IMR-90 (cell line): ENCODE data around the gene TXLNA. TPM values are rescaled to one million over a fixed set of nuclear protein-coding genes. Genes with fewer than 3 reads are reported as not detected.

Experiments
- ATAC-seq: fragments of 200-7000 bp; cut with Tn5 transposase; 2 replicates; pipeline ENCODE4 v1.9.1; 2020; ENCODE audit warnings: low read depth, mild to moderate bottlenecking, moderate library complexity
- BruUV-seq: library from RNA; stranded (reverse); fragments of 400-500 nt; replicated peaks from 2 replicates; lab custom pipeline; 2021; lab: Mats Ljungman, UMichigan
- CTCF ChIA-PET: fragments of 300-600 bp; formaldehyde crosslinking; extraction: SDS; loops from one replicate; lab custom pipeline; 2021; ENCODE audit warnings: antibody characterized with exemption; lab: Yijun Ruan, JAX
- POLR2A ChIA-PET: fragments of 300-600 bp; sonication (Branson Sonifier 250); formaldehyde crosslinking; loops from one replicate; lab custom pipeline; 2022; ENCODE audit warnings: antibody characterized with exemption; ENCODE audit not compliant: unreplicated experiment; lab: Charles Lee
- DNase-seq: peaks from one replicate; pipeline ENCODE4 v3.0.0; 2013
- H2AFZ ChIP-seq: replicated peaks from 2 replicates; pipeline ENCODE3; 2013; ENCODE audit warnings: low read length, mild to moderate bottlenecking; ENCODE audit not compliant: poor library complexity
- H2AK5ac ChIP-seq: 2 replicates; pipeline ENCODE4 v1.6.1; 2013; ENCODE audit warnings: low read depth, low read length, inconsistent platforms
- H2AK9ac ChIP-seq: replicated peaks from 2 replicates; pipeline ENCODE3; 2013; ENCODE audit warnings: mild to moderate bottlenecking, low read depth, low read length, moderate library complexity; ENCODE audit not compliant: poor library complexity
- H2BK120ac ChIP-seq: 2 replicates; pipeline ENCODE4 v1.6.1; 2013; ENCODE audit warnings: low read depth, low read length, inconsistent platforms
- H2BK15ac ChIP-seq: 3 replicates; pipeline ENCODE4 v1.6.1; 2013; ENCODE audit warnings: low read depth, low read length, inconsistent platforms
- H2BK20ac ChIP-seq: 2 replicates; pipeline ENCODE4 v1.6.1; 2013; ENCODE audit warnings: low read depth, mild to moderate bottlenecking, inconsistent platforms, low read length, moderate library complexity
- H2BK5ac ChIP-seq: 2 replicates; pipeline ENCODE4 v1.6.1; 2013; ENCODE audit warnings: mild to moderate bottlenecking, low read depth, low read length, inconsistent platforms; ENCODE audit not compliant: poor library complexity, severe bottlenecking
- H3K14ac ChIP-seq: replicated peaks from 2 replicates; pipeline ENCODE4 v1.6.1; 2013; ENCODE audit warnings: low read depth, low read length, inconsistent platforms
- H3K18ac ChIP-seq: 2 replicates; pipeline ENCODE4 v1.6.1; 2013; ENCODE audit warnings: low read depth, low read length, control low read depth
- H3K23ac ChIP-seq: 2 replicates; pipeline ENCODE4 v1.6.1; 2013; ENCODE audit warnings: low read depth, low read length, inconsistent platforms
- H3K27ac ChIP-seq: 2 replicates; pipeline ENCODE4 v1.5.1; 2013; ENCODE audit warnings: mild to moderate bottlenecking, control low read depth, low read length; ENCODE audit not compliant: insufficient read depth
- H3K27me3 ChIP-seq: 2 replicates; pipeline ENCODE4 v1.6.1; 2013; ENCODE audit warnings: low read length; ENCODE audit not compliant: control insufficient read depth, insufficient read depth
- H3K36me3 ChIP-seq: 2 replicates; pipeline ENCODE4 v1.6.1; 2013; ENCODE audit warnings: low read length, mixed read lengths; ENCODE audit not compliant: control insufficient read depth, insufficient read depth
- H3K4ac ChIP-seq: 2 replicates; pipeline ENCODE4 v1.6.1; 2013; ENCODE audit warnings: low read depth, low read length, inconsistent platforms
- H3K4me1 ChIP-seq: 2 replicates; pipeline ENCODE4 v1.6.1; 2013; ENCODE audit warnings: low read length, mixed read lengths; ENCODE audit not compliant: control insufficient read depth, insufficient read depth
- H3K4me2 ChIP-seq: 2 replicates; pipeline ENCODE4 v1.6.1; 2013; ENCODE audit warnings: low read depth, mild to moderate bottlenecking, control low read depth, low read length, moderate library complexity
- H3K4me3 ChIP-seq: 2 replicates; pipeline ENCODE4 v1.5.1; 2013; ENCODE audit warnings: low read depth, mild to moderate bottlenecking, control low read depth, low read length, moderate library complexity; ENCODE audit not compliant: insufficient read depth
- H3K56ac ChIP-seq: 2 replicates; pipeline ENCODE4 v1.6.1; 2013; ENCODE audit warnings: low read length, inconsistent platforms; ENCODE audit not compliant: insufficient read depth; ENCODE audit errors: extremely low read depth
- H3K79me1 ChIP-seq, 2 experiments: 2 replicates each; pipeline ENCODE4 v1.6.1; 2013; ENCODE audit warnings: low read length in 2 of 2, inconsistent platforms in 1 of 2, low read depth in 1 of 2
- H3K9ac ChIP-seq: 2 replicates; pipeline ENCODE4 v1.6.1; 2013; ENCODE audit warnings: low read depth, low read length, control low read depth
- H3K9me1 ChIP-seq: 2 replicates; pipeline ENCODE4 v1.6.1; 2013; ENCODE audit warnings: low read length, inconsistent platforms; ENCODE audit not compliant: insufficient read depth
- H3K9me3 ChIP-seq: 2 replicates; pipeline ENCODE4 v1.6.1; 2013; ENCODE audit warnings: low read length; ENCODE audit not compliant: control insufficient read depth, insufficient read depth
- H4K20me1 ChIP-seq: 2 replicates; pipeline ENCODE4 v1.6.1; 2013; ENCODE audit warnings: low read length, inconsistent platforms; ENCODE audit not compliant: insufficient read depth
- H4K5ac ChIP-seq: 2 replicates; pipeline ENCODE4 v1.6.1; 2013; ENCODE audit warnings: mild to moderate bottlenecking, low read depth, low read length, control low read depth
- H4K8ac ChIP-seq, 2 experiments: 2 replicates each; pipeline ENCODE4 v1.6.1; 2013; ENCODE audit warnings: low read depth in 2 of 2, low read length in 2 of 2, control low read depth in 1 of 2, inconsistent platforms in 1 of 2
- H4K91ac ChIP-seq: 2 replicates; pipeline ENCODE4 v1.6.1; 2013; ENCODE audit warnings: low read depth, low read length, inconsistent platforms; ENCODE audit not compliant: insufficient read depth
- BHLHE40 ChIP-seq: fragments of 150-350 bp; IDR thresholded peaks from 2 replicates; pipeline ENCODE4 v1.6.1; 2016; ENCODE audit warnings: mild to moderate bottlenecking, low read depth, low read length
- CEBPB ChIP-seq: IDR thresholded peaks from 2 replicates; pipeline ENCODE4 v1.6.1; 2012; ENCODE audit warnings: low read depth, low read length, improper control_type of control experiment
- CHD1 ChIP-seq: IDR thresholded peaks from 2 replicates; pipeline ENCODE4 v1.6.1; 2012; ENCODE audit warnings: low read depth, low read length, improper control_type of control experiment
- FOS ChIP-seq: fragments of 150-350 bp; IDR thresholded peaks from 2 replicates; pipeline ENCODE4 v1.6.1; 2016; ENCODE audit warnings: low read depth, low read length
- MAFK ChIP-seq: IDR thresholded peaks from 2 replicates; pipeline ENCODE4 v1.6.1; 2012; ENCODE audit warnings: low read depth, low read length, improper control_type of control experiment
- MAZ ChIP-seq: IDR thresholded peaks from 2 replicates; pipeline ENCODE4 v1.6.1; 2012; ENCODE audit warnings: low read depth, mild to moderate bottlenecking, low read length, improper control_type of control experiment, moderate library complexity, borderline replicate concordance
- MXI1 ChIP-seq: IDR thresholded peaks from 2 replicates; pipeline ENCODE4 v1.6.1; 2012; ENCODE audit warnings: low read depth, mild to moderate bottlenecking, low read length, moderate library complexity, borderline replicate concordance
- NFE2L2 ChIP-seq: fragments of 150-350 bp; IDR thresholded peaks from 2 replicates; pipeline ENCODE4 v1.6.1; 2016; ENCODE audit warnings: low read depth, mild to moderate bottlenecking, low read length
- POLR2A ChIP-seq: IDR thresholded peaks from 2 replicates; pipeline ENCODE4 v1.6.1; 2012; ENCODE audit warnings: mild to moderate bottlenecking, low read depth, low read length
- RAD21 ChIP-seq: IDR thresholded peaks from 2 replicates; pipeline ENCODE4 v1.6.1; 2012; ENCODE audit warnings: low read length, improper control_type of control experiment
- SMC3 ChIP-seq: fragments of 150-350 bp; IDR thresholded peaks from 2 replicates; pipeline ENCODE4 v1.6.1; 2016; ENCODE audit warnings: low read depth, mild to moderate bottlenecking, antibody characterized with exemption, low read length, moderate library complexity
- WGBS, 2 experiments: methylation state at CpG; one replicate each; pipeline versions ENCODE4 v1.1.5 to v1.1.7; 2013; ENCODE audit warnings: missing lambda C conversion rate in 2 of 2; ENCODE audit not compliant: insufficient read length in 1 of 2; ENCODE audit errors: extremely low coverage in 2 of 2; 5-methylcytosine and 5-hydroxymethylcytosine counted together
- dilution Hi-C: fragments of 300-500 bp; cut with HindIII; formaldehyde crosslinking; loops from one replicate; pipeline ENCODE4 v1.14.3; 2018; ENCODE audit warnings: low sequenced_read_pairs; ENCODE audit not compliant: unreplicated experiment
- in situ Hi-C: fragments of 300-500 bp; cut with MboI; formaldehyde crosslinking; loops from 3 replicates; pipeline ENCODE4 v1.14.3; 2019; ENCODE audit warnings: low sequenced_read_pairs, inconsistent platforms, mixed read lengths
- intact Hi-C: fragments of 100-400 bp; cut with micrococcal nuclease; formaldehyde crosslinking; loops from 2 replicates; pipeline ENCODE4 v1.10.0; 2022
- polyA plus RNA-seq, 3 experiments: library from polyadenylated mRNA; depleted of rRNA; stranded (reverse); fragments of >200 nt; gene quantifications; 2 replicates each; pipeline ENCODE4 v1.2.3, GENCODE V29; 2012; ENCODE audit warnings: low replicate concordance in 1 of 3
- total RNA-seq: library from RNA; depleted of rRNA; stranded (reverse); fragments of >200 nt; gene quantifications from 2 replicates; pipeline ENCODE4 v1.2.3, GENCODE V29; 2012
- TF ChIP-seq, protein P1 (sequence below): fragments of 150-350 bp; IDR thresholded peaks from 2 replicates; pipeline ENCODE4 v1.6.1; 2017; ENCODE audit warnings: mild to moderate bottlenecking, antibody characterized with exemption, low read length, low read depth
- TF ChIP-seq, protein P2 (sequence below): conservative IDR thresholded peaks from 2 replicates; pipeline ENCODE4 v1.5.1; 2012; ENCODE audit warnings: mild to moderate bottlenecking, low read depth, low read length, improper control_type of control experiment

TXLNA gene
- total and polyA plus RNA-seq, 2 of the 4 experiments (the other 2 are of a cell fraction), result 47.6 to 102 TPM

DNA sequence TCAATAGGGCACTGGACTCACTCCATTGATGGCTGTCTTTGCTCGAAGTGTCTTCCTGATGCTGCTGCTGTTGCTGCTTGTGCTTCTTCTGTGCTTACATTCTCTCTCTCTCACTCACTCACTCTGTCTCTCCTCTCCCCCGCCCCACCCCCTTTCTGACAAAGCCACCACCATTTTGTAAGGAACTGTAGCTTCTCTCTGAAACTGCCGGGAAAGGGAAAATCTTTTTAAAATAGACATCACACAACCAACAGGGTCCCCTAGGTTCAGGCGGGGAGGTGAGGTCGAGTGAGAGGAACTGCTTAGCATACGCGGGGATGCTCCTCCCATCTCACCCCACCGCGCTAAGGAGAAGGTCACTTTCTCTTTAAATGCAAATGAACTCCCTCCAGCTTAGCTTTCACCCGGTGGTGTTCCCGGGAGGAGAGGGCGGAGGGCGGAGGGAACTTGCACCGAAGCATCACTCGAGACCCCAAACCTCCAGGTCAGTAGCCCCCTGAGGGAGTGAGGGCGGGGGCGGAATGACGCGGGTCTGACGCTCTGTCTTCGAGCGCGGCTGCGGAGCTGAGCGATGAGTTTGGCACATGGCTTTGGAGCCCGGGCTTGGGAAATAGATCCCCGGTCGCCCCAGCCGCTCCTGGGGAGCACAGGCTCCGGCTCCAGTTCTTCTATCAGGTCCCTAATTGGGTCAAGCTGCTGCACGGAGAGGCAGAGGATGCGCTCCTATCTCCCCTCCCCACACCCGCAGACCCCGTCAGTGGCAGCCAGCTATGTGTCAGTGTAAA lies 20.9 kb downstream of the TXLNA start, which contains the start of gene CCDC28B:
CCDC28B (plus strand) TSS at position 370 of the 785 bp plus-strand sequence. CDS start 1,341 bp downstream, outside the sequence.
- peak within 1 kb of the TSS; percentile 84 for H4K91ac ChIP-seq
- POLR2A ChIA-PET, result interaction anchor here (0.6 kb wide), 3 partner anchors 103 to 798 kb away, joined by 3 to 11 read pairs (median 3); no protein-coding TSS in a partner anchor
- H3K4me2 ChIP-seq, result peak within 1 kb of the TSS; percentile 60
- intact Hi-C loops, result no loop called here
- peak within 1 kb of the TSS; percentile 51 for H2BK20ac ChIP-seq
- H2AK5ac ChIP-seq, result peak within 1 kb of the TSS; percentile 78
- ATAC-seq (peak; percentile 59), DNase-seq (peak; percentile 81)
- no peaks in the 10 kb centered on the region for H3K9me3 ChIP-seq
- peak within 1 kb of the TSS; percentile 80 for H2BK5ac ChIP-seq
- H2BK120ac ChIP-seq, result peak within 1 kb of the TSS; percentile 81
- no peaks in the 10 kb centered on the region for H3K27me3 ChIP-seq
- TF ChIP-seq CEBPB (peak; percentile 55), SMC3 (no peak), MAFK (no peak), BHLHE40 (no peak), MXI1 (peak; percentile 76; the same call in 1 of the 2 replicates), FOS (no peak), RAD21 (peak; percentile 5; the same call in 1 of the 2 replicates), MAZ (peak; percentile 76), NFE2L2 (no peak), CHD1 (0 out of 2 replicates have a peak, but pooled peaks have one; percentile 51), POLR2A (peak; percentile 77; the same call in 1 of the 2 replicates)
- TF ChIP-seq, protein P1, sequence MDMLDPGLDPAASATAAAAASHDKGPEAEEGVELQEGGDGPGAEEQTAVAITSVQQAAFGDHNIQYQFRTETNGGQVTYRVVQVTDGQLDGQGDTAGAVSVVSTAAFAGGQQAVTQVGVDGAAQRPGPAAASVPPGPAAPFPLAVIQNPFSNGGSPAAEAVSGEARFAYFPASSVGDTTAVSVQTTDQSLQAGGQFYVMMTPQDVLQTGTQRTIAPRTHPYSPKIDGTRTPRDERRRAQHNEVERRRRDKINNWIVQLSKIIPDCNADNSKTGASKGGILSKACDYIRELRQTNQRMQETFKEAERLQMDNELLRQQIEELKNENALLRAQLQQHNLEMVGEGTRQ, result no peak
- TF ChIP-seq, protein P2, sequence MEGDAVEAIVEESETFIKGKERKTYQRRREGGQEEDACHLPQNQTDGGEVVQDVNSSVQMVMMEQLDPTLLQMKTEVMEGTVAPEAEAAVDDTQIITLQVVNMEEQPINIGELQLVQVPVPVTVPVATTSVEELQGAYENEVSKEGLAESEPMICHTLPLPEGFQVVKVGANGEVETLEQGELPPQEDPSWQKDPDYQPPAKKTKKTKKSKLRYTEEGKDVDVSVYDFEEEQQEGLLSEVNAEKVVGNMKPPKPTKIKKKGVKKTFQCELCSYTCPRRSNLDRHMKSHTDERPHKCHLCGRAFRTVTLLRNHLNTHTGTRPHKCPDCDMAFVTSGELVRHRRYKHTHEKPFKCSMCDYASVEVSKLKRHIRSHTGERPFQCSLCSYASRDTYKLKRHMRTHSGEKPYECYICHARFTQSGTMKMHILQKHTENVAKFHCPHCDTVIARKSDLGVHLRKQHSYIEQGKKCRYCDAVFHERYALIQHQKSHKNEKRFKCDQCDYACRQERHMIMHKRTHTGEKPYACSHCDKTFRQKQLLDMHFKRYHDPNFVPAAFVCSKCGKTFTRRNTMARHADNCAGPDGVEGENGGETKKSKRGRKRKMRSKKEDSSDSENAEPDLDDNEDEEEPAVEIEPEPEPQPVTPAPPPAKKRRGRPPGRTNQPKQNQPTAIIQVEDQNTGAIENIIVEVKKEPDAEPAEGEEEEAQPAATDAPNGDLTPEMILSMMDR, result no peak
- H3K9me1 ChIP-seq, result peaks cover 16% of the 10 kb centered on the region; the same call in 1 of the 2 replicates
- in situ Hi-C loops, result no loop called here
- peaks cover 33% of the 10 kb centered on the region for H3K4me1 ChIP-seq
- H3K4me3 ChIP-seq, result peak within 1 kb of the TSS; percentile 63
- peak within 1 kb of the TSS; percentile 91 for H3K56ac ChIP-seq
- H2AFZ ChIP-seq, result peak within 1 kb of the TSS; percentile 94
- H3K14ac ChIP-seq, result peak within 1 kb of the TSS; percentile 75
- CTCF ChIA-PET, result interaction anchor here (0.6 to 1.1 kb wide), 3 partner anchors 16 to 92 kb away, joined by 3 to 4 read pairs (median 3); no protein-coding TSS in a partner anchor
- peaks cover 0 to 49% of the 10 kb centered on the region in 2 experiments; a peak in 2 of 4 replicates for H3K79me1 ChIP-seq
- H3K4ac ChIP-seq, result peak within 1 kb of the TSS; percentile 88
- H3K23ac ChIP-seq, result peak within 1 kb of the TSS; percentile 71
- H2BK15ac ChIP-seq, result peak within 1 kb of the TSS; percentile 92; the same call in 2 of the 3 replicates
- BruUV-seq, result no TSS peak
- H3K36me3 ChIP-seq, result peaks cover 30% of the 10 kb centered on the region
- dilution Hi-C loops, result no loop called here
- peak within 1 kb of the TSS; percentile 72 for H3K9ac ChIP-seq
- H4K5ac ChIP-seq, result peak within 1 kb of the TSS; percentile 65
- H3K18ac ChIP-seq, result peak within 1 kb of the TSS; percentile 48
- H2AK9ac ChIP-seq, result peak within 1 kb of the TSS; percentile 92
- WGBS, 2 experiments, result 3% methylated on average over 11 of the region's 34 CpGs; no CpG with 5 or more reads in 1 of the 2 experiments
- peak within 1 kb of the TSS; percentile 78 for H3K27ac ChIP-seq
- H4K20me1 ChIP-seq, result 0 out of 2 replicates have a peak, but pooled peaks cover 3% of the 10 kb centered on the region
- peak within 1 kb of the TSS; percentile 60 to 88 for H4K8ac ChIP-seq
